ENCODE results near the gene CST6. TPM values are rescaled to one million over a fixed set of nuclear protein-coding genes. Genes with fewer than 3 reads are reported as not detected.

Gene CST6
- total RNA-seq, 1 donor from 2014 or later = not detected

DNA sequence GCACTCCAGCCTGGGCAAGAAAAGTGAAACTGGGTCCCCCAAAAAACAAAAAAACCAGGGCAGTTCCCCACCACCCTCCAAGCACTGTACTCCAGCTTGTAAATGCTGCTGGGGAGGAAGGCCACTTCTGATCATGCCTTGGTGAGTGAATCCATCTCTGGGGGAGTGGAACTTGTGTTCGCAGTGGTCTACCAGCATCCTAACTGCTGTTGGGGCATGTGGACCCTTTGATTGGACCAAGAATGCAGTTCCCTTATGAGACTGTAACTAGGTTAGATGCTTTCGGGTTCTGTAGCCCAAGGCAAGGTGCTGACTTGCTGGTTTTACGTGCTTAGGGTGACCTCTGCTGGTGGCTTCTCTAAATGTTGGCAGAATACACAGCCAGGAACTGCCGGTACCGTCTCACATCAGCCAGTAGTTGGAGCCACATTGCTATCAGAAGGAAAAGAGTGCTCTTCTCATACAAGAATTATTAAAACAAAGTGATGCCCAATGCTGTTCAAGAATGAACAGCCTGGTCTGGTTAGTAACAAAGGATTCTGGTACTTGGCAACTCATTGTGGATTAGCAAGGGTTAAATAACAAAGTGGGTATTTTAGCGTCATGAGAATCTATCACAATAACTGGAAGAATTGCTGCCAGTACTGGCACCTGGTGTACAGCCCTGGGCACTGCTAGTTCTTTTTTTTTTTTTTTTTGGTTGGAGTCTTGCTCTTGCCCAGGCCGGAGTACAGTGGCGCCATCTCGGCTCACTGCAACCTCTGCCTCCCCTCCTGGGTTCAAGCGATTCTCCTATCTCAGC, 22.8 kb upstream of the CST6 start:
- Histone ChIP-seq H3K79me2 (ENCODE audit: insufficient read depth, low read length) (no peaks in the 10 kb centered on the region), H3K4me3 (ENCODE audit: insufficient read depth, low read depth, low read length) (no peak overlapping the region), H3K36me3 (ENCODE audit: insufficient read depth, low read length) (no peaks in the 10 kb centered on the region), H3K9me3 (ENCODE audit: insufficient read depth, low read depth, low read length) (no peaks in the 10 kb centered on the region), H2AFZ (ENCODE audit: low read depth, low read length) (no peak overlapping the region), H3K27ac (ENCODE audit: low read depth, low read length) (no peak overlapping the region), H3K4me1 (ENCODE audit: insufficient read depth, low read length) (no peaks in the 10 kb centered on the region), H3K9ac (ENCODE audit: low read length) (no peak overlapping the region), H4K20me1 (ENCODE audit: insufficient read depth, low read length) (no peaks in the 10 kb centered on the region), H3K27me3 (ENCODE audit: insufficient read depth, low read length) (no peaks in the 10 kb centered on the region), H3K4me2 (ENCODE audit: low read length) (no peak overlapping the region)
- FAIRE-seq (peak; percentile 97), DNase-seq (ENCODE audit: low read depth) (peak; percentile 83)
- H3K27ac Mint-ChIP-seq (ENCODE audit: unreplicated experiment) = no peak overlapping the region
- H3K36me3 Mint-ChIP-seq (ENCODE audit: low read depth, unreplicated experiment) = peaks cover 3% of the 10 kb centered on the region
- no peaks in the 10 kb centered on the region for H3K4me1 Mint-ChIP-seq (ENCODE audit: low read depth, unreplicated experiment)
- peak overlapping the region; percentile 35 for H3K4me3 Mint-ChIP-seq (ENCODE audit: unreplicated experiment)
- no peaks in the 10 kb centered on the region for H3K9me3 Mint-ChIP-seq (ENCODE audit: unreplicated experiment)
- TF ChIP-seq EZH2 (IDR thresholded peaks at IDR 0.05; ENCODE audit: insufficient read depth, low read length) = no peak
- TF ChIP-seq, protein P1, sequence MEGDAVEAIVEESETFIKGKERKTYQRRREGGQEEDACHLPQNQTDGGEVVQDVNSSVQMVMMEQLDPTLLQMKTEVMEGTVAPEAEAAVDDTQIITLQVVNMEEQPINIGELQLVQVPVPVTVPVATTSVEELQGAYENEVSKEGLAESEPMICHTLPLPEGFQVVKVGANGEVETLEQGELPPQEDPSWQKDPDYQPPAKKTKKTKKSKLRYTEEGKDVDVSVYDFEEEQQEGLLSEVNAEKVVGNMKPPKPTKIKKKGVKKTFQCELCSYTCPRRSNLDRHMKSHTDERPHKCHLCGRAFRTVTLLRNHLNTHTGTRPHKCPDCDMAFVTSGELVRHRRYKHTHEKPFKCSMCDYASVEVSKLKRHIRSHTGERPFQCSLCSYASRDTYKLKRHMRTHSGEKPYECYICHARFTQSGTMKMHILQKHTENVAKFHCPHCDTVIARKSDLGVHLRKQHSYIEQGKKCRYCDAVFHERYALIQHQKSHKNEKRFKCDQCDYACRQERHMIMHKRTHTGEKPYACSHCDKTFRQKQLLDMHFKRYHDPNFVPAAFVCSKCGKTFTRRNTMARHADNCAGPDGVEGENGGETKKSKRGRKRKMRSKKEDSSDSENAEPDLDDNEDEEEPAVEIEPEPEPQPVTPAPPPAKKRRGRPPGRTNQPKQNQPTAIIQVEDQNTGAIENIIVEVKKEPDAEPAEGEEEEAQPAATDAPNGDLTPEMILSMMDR (IDR thresholded peaks at IDR 0.05; ENCODE audit: insufficient read depth, low read depth, low read length) = peak; percentile 100
- H3K27me3 Mint-ChIP-seq (ENCODE audit: low read depth, unreplicated experiment) = no peaks in the 10 kb centered on the region

DNA sequence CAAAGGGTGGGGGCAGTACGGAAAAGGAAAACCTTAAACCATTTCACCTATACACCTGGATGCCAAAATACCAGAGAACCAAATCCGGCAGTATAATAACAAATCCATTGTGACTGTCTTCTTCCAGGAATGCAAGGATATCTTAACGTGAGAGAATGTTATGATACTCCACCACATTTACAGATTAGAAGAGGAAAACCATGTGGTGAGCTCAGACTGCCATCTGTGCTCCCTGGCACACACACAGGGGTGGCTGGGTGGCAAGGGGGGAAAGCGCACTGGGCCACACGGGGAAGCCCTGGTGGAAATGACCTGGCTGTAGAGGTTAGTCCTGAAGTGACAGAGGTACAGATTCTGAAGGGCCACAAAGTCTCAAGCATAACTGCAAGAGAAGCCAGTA, 19.8 kb upstream of the CST6 start:
- no peak overlapping the region for H3K4me3 Mint-ChIP-seq (ENCODE audit: unreplicated experiment)
- Histone ChIP-seq H3K9ac (ENCODE audit: low read length) (no peak overlapping the region), H2AFZ (ENCODE audit: low read depth, low read length) (no peak overlapping the region), H3K4me1 (ENCODE audit: insufficient read depth, low read length) (no peaks in the 10 kb centered on the region), H3K36me3 (ENCODE audit: insufficient read depth, low read length) (no peaks in the 10 kb centered on the region), H3K27me3 (ENCODE audit: insufficient read depth, low read length) (no peaks in the 10 kb centered on the region), H3K79me2 (ENCODE audit: insufficient read depth, low read length) (no peaks in the 10 kb centered on the region), H3K27ac (ENCODE audit: low read depth, low read length) (no peak overlapping the region), H3K9me3 (ENCODE audit: insufficient read depth, low read depth, low read length) (no peaks in the 10 kb centered on the region), H3K4me2 (ENCODE audit: low read length) (no peak overlapping the region), H3K4me3 (ENCODE audit: insufficient read depth, low read depth, low read length) (no peak overlapping the region), H4K20me1 (ENCODE audit: insufficient read depth, low read length) (peaks cover 3% of the 10 kb centered on the region)
- no peaks in the 10 kb centered on the region for H3K27me3 Mint-ChIP-seq (ENCODE audit: low read depth, unreplicated experiment)
- H3K9me3 Mint-ChIP-seq (ENCODE audit: unreplicated experiment) = no peaks in the 10 kb centered on the region
- TF ChIP-seq EZH2 (IDR thresholded peaks at IDR 0.05; ENCODE audit: insufficient read depth, low read length) = no peak
- TF ChIP-seq, protein P1 (IDR thresholded peaks at IDR 0.05; ENCODE audit: insufficient read depth, low read depth, low read length) = no peak
- peak; percentile 19 for DNase-seq (ENCODE audit: low read depth)
- no peak overlapping the region for H3K27ac Mint-ChIP-seq (ENCODE audit: unreplicated experiment)
- no peaks in the 10 kb centered on the region for H3K4me1 Mint-ChIP-seq (ENCODE audit: low read depth, unreplicated experiment)
- peaks cover 5% of the 10 kb centered on the region for H3K36me3 Mint-ChIP-seq (ENCODE audit: low read depth, unreplicated experiment)
- no peak for FAIRE-seq

DNA sequence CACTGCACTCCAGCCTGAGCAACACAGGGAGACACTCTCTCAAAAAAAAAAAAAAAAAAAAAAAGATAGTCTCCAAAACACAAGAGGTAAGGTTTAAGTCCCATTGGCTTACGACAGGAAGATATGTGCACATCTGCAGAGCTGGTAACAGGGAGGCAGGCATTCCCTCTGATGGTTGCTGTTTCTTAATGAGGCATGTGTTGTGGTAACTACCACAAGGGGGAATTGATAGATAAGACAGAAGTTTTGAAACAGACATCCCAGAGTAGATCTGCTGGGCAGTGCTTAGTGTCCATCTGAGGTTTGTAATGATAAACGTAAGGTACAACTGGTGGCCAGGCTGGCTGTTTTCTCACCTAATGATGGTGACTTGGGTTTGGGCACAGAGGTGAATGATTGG, 14.5 kb upstream of the CST6 start:
- Histone ChIP-seq H3K27me3 (ENCODE audit: insufficient read depth, low read length) (no peaks in the 10 kb centered on the region), H4K20me1 (ENCODE audit: insufficient read depth, low read length) (peaks cover 32% of the 10 kb centered on the region), H3K4me2 (ENCODE audit: low read length) (no peak overlapping the region), H2AFZ (ENCODE audit: low read depth, low read length) (no peak overlapping the region), H3K4me3 (ENCODE audit: insufficient read depth, low read depth, low read length) (no peak overlapping the region), H3K9me3 (ENCODE audit: insufficient read depth, low read depth, low read length) (no peaks in the 10 kb centered on the region), H3K27ac (ENCODE audit: low read depth, low read length) (no peak overlapping the region), H3K36me3 (ENCODE audit: insufficient read depth, low read length) (peaks cover 27% of the 10 kb centered on the region), H3K9ac (ENCODE audit: low read length) (no peak overlapping the region), H3K79me2 (ENCODE audit: insufficient read depth, low read length) (peaks cover 36% of the 10 kb centered on the region), H3K4me1 (ENCODE audit: insufficient read depth, low read length) (peaks cover 3% of the 10 kb centered on the region)
- Mint-ChIP-seq H3K4me3 (ENCODE audit: unreplicated experiment) (peak overlapping the region; percentile 40), H3K9me3 (ENCODE audit: unreplicated experiment) (no peaks in the 10 kb centered on the region), H3K27me3 (ENCODE audit: low read depth, unreplicated experiment) (no peaks in the 10 kb centered on the region), H3K36me3 (ENCODE audit: low read depth, unreplicated experiment) (peaks cover 14% of the 10 kb centered on the region), H3K4me1 (ENCODE audit: low read depth, unreplicated experiment) (peaks cover 10% of the 10 kb centered on the region), H3K27ac (ENCODE audit: unreplicated experiment) (no peak overlapping the region)
- no peak for DNase-seq (ENCODE audit: low read depth)
- TF ChIP-seq EZH2 (IDR thresholded peaks at IDR 0.05; ENCODE audit: insufficient read depth, low read length) = no peak
- TF ChIP-seq, protein P1 (IDR thresholded peaks at IDR 0.05; ENCODE audit: insufficient read depth, low read depth, low read length) = no peak
- no peak for FAIRE-seq
